Measurements from ENCODE around the gene OBP2A. TPM values are rescaled to one million over a fixed set of nuclear protein-coding genes. Genes with fewer than 3 reads are reported as not detected.
A peak's percentile ranks its signal among the peaks of the same experiment; 100 is the strongest.
"Not testable (repeated sequence)": the region's sequence is repeated elsewhere in the genome, so short reads cannot be mapped to it uniquely, and the experiment has no call there.

Gene OBP2A
- polyA plus RNA-seq, 3 donors: not detected

- H3K27ac ChIP-seq (ENCODE audit: low read depth in 1 of 2, low read length in 2 of 2); H3K4me1 ChIP-seq (ENCODE audit: control insufficient read depth in 1 of 2, insufficient read depth in 2 of 2, low read length in 2 of 2); H3K4me1 Mint-ChIP-seq; H3K36me3 ChIP-seq (replicated peaks in 1 of 2; ENCODE audit: control insufficient read depth in 1 of 2, insufficient read depth in 2 of 2, low read length in 2 of 2); H3K36me3 Mint-ChIP-seq; H3K9me3 ChIP-seq (replicated peaks in 1 of 2; ENCODE audit: control insufficient read depth in 1 of 2, insufficient read depth in 1 of 2, low read length in 2 of 2); H2AFZ ChIP-seq (ENCODE audit: insufficient read depth, low read depth, low read length, poor library complexity, severe bottlenecking); H3K79me2 ChIP-seq (ENCODE audit: insufficient read depth, low read length); DNase-seq; intact Hi-C loops (cut with micrococcal nuclease); H3K27ac Mint-ChIP-seq; H4K20me1 ChIP-seq (ENCODE audit: insufficient read depth, low read length); H3K9ac ChIP-seq (ENCODE audit: insufficient read depth, low read length, poor library complexity, severe bottlenecking); H3K9me3 Mint-ChIP-seq; H3K27me3 ChIP-seq (ENCODE audit: control insufficient read depth in 2 of 2, insufficient read depth in 2 of 2, low read length in 2 of 2); H3K4me2 ChIP-seq (replicated peaks; ENCODE audit: extremely low read depth, low read length, poor library complexity, severe bottlenecking); H3K4me3 ChIP-seq (replicated peaks in 1 of 3; ENCODE audit: low read depth in 2 of 3, low read length in 3 of 3): not testable (repeated sequence)
- WGBS (ENCODE audit: insufficient coverage): 88% methylated on average over 4 of the region's 4 CpGs
- peak overlapping the region in 1 of 2 donors; percentile 40 for H3K4me3 Mint-ChIP-seq
- H3K27me3 Mint-ChIP-seq (ENCODE audit: low read depth in 3 of 3): peaks cover 4 to 26% (median 11%) of the 10 kb centered on the region in 3 donors
Observed at GRCh38 chr9:135534826-135535225, 11.1 kb upstream of the OBP2A start.

DNA sequence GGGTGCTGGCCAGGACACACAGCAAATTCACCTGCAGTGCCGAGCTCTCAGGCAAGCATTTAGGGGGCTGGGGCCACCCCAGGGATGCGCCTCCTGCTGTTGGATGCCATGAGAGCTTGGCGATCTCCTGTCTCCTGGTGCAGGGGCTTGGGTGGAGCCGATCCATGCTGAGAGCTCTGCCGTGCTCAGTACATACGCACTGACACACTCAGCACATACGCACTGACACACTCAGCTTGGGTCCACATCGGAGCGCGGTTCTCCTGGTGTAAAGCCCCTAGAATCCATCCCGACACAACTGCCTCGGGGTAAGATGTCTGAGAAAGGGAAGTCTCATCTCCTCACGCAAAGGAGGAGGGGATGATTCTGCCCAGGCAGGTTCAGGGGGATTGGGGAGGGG, 10.3 kb upstream of the OBP2A start:
- intact Hi-C loops (cut with micrococcal nuclease); H3K4me1 ChIP-seq (ENCODE audit: control insufficient read depth in 1 of 2, insufficient read depth in 2 of 2, low read length in 2 of 2); H3K27me3 ChIP-seq (ENCODE audit: control insufficient read depth in 2 of 2, insufficient read depth in 2 of 2, low read length in 2 of 2); H4K20me1 ChIP-seq (ENCODE audit: insufficient read depth, low read length); H3K79me2 ChIP-seq (ENCODE audit: insufficient read depth, low read length); H2AFZ ChIP-seq (ENCODE audit: insufficient read depth, low read depth, low read length, poor library complexity, severe bottlenecking); H3K9me3 Mint-ChIP-seq; H3K4me3 Mint-ChIP-seq; H3K4me2 ChIP-seq (replicated peaks; ENCODE audit: extremely low read depth, low read length, poor library complexity, severe bottlenecking); DNase-seq; H3K36me3 Mint-ChIP-seq; H3K4me3 ChIP-seq (replicated peaks in 1 of 3; ENCODE audit: low read depth in 2 of 3, low read length in 3 of 3); H3K27ac ChIP-seq (ENCODE audit: low read depth in 1 of 2, low read length in 2 of 2); H3K9ac ChIP-seq (ENCODE audit: insufficient read depth, low read length, poor library complexity, severe bottlenecking); H3K9me3 ChIP-seq (replicated peaks in 1 of 2; ENCODE audit: control insufficient read depth in 1 of 2, insufficient read depth in 1 of 2, low read length in 2 of 2); H3K36me3 ChIP-seq (replicated peaks in 1 of 2; ENCODE audit: control insufficient read depth in 1 of 2, insufficient read depth in 2 of 2, low read length in 2 of 2); H3K4me1 Mint-ChIP-seq; H3K27ac Mint-ChIP-seq: not testable (repeated sequence)
- peaks cover 4 to 26% (median 13%) of the 10 kb centered on the region in 3 donors for H3K27me3 Mint-ChIP-seq (ENCODE audit: low read depth in 3 of 3)
- WGBS (ENCODE audit: insufficient coverage): 93% methylated on average over 3 of the region's 13 CpGs

DNA sequence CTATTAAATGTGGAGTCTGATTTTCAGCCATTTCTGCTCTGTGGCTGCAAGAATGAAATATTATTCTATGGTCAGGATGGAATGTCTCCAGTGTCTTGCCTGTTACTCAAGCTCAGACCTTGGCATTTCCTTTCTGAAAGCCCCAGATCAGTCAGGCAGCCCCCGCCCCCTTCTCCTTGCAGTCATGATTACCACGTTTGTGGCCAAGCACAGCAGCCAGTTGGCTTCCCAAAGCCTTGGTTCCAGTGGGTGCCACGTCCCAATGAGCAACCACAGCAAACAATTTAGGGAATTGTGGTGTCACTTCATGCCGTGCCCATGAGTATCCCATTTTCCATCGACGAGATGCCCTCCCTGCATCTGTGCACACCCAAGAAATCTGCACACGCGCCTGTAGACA, 9.7 kb upstream of the OBP2A start:
- Histone ChIP-seq H3K9me3 (replicated peaks in 1 of 2; ENCODE audit: control insufficient read depth in 1 of 2, insufficient read depth in 1 of 2, low read length in 2 of 2) (no peaks in the 10 kb centered on the region), H3K36me3 (replicated peaks in 1 of 2; ENCODE audit: control insufficient read depth in 1 of 2, insufficient read depth in 2 of 2, low read length in 2 of 2) (no peaks in the 10 kb centered on the region), H3K4me2 (replicated peaks; ENCODE audit: extremely low read depth, low read length, poor library complexity, severe bottlenecking) (no peak overlapping the region), H3K79me2 (ENCODE audit: insufficient read depth, low read length) (no peaks in the 10 kb centered on the region), H3K9ac (ENCODE audit: insufficient read depth, low read length, poor library complexity, severe bottlenecking) (no peak overlapping the region), H3K4me3 (replicated peaks in 1 of 3; ENCODE audit: low read depth in 2 of 3, low read length in 3 of 3) (no peak overlapping the region), H2AFZ (ENCODE audit: insufficient read depth, low read depth, low read length, poor library complexity, severe bottlenecking) (no peak overlapping the region), H3K27ac (ENCODE audit: low read depth in 1 of 2, low read length in 2 of 2) (no peak overlapping the region), H3K27me3 (ENCODE audit: control insufficient read depth in 2 of 2, insufficient read depth in 2 of 2, low read length in 2 of 2) (peaks cover 0 to 3% of the 10 kb centered on the region in 2 donors), H3K4me1 (ENCODE audit: control insufficient read depth in 1 of 2, insufficient read depth in 2 of 2, low read length in 2 of 2) (no peaks in the 10 kb centered on the region), H4K20me1 (ENCODE audit: insufficient read depth, low read length) (no peaks in the 10 kb centered on the region)
- TF ChIP-seq CTCF (IDR thresholded peaks at IDR 0.05): no peak
- H3K27ac Mint-ChIP-seq: no peak overlapping the region
- H3K27me3 Mint-ChIP-seq (ENCODE audit: low read depth in 3 of 3): peaks cover 4 to 26% (median 11%) of the 10 kb centered on the region in 3 donors
- H3K36me3 Mint-ChIP-seq: no peaks in the 10 kb centered on the region
- WGBS (ENCODE audit: insufficient coverage): 66% methylated on average over 7 of the region's 8 CpGs
- no peak overlapping the region for H3K4me3 Mint-ChIP-seq
- H3K4me1 Mint-ChIP-seq: no peaks in the 10 kb centered on the region
- DNase-seq: no peak
- H3K9me3 Mint-ChIP-seq: peaks cover 0 to 2% (median 0%) of the 10 kb centered on the region in 7 donors
- intact Hi-C loops (cut with micrococcal nuclease): no loop called here

DNA sequence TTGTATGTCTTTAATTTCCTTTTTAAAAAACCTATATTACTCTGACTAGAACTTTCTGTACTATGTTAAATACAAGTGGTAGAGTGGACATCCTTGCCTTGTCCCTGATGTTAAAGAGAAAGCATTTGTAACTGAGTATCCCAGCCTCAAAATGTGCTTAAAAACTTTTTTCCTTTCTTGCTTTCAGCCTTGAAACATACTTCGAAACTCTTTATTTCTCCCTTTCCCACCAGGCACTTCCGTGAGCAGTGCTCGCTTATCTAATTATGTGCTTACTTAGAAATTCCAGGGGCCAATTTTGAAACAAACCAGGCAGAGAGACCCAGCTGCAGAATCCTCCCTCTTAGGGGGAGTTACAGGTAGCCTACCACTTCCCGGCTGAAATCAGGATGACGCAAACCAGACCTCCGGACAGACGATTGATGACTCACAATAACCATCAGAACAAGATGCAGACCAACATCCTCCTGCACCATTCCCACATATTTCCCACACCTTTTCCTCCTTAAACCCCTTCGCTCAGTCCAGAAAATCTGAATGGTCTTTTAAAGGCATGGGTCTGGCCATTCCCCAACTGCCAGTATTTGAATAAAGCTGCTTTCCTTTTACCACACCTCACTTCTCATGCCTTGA, 2.5 kb upstream of the OBP2A start:
- H3K4me2 ChIP-seq (replicated peaks; ENCODE audit: extremely low read depth, low read length, poor library complexity, severe bottlenecking); H3K9ac ChIP-seq (ENCODE audit: insufficient read depth, low read length, poor library complexity, severe bottlenecking); H4K20me1 ChIP-seq (ENCODE audit: insufficient read depth, low read length); H3K4me3 ChIP-seq (replicated peaks in 1 of 3; ENCODE audit: low read depth in 2 of 3, low read length in 3 of 3); H3K9me3 ChIP-seq (replicated peaks in 1 of 2; ENCODE audit: control insufficient read depth in 1 of 2, insufficient read depth in 1 of 2, low read length in 2 of 2); H3K36me3 Mint-ChIP-seq; intact Hi-C loops (cut with micrococcal nuclease); H3K27ac ChIP-seq (ENCODE audit: low read depth in 1 of 2, low read length in 2 of 2); DNase-seq; H3K79me2 ChIP-seq (ENCODE audit: insufficient read depth, low read length); H3K4me1 ChIP-seq (ENCODE audit: control insufficient read depth in 1 of 2, insufficient read depth in 2 of 2, low read length in 2 of 2); H3K4me1 Mint-ChIP-seq; H3K27me3 ChIP-seq (ENCODE audit: control insufficient read depth in 2 of 2, insufficient read depth in 2 of 2, low read length in 2 of 2); H3K36me3 ChIP-seq (replicated peaks in 1 of 2; ENCODE audit: control insufficient read depth in 1 of 2, insufficient read depth in 2 of 2, low read length in 2 of 2); H2AFZ ChIP-seq (ENCODE audit: insufficient read depth, low read depth, low read length, poor library complexity, severe bottlenecking): not testable (repeated sequence)
- Mint-ChIP-seq H3K9me3 (peaks cover 0 to 16% (median 3%) of the 10 kb centered on the region in 7 donors), H3K27me3 (ENCODE audit: low read depth in 3 of 3) (peaks cover 2 to 10% (median 6%) of the 10 kb centered on the region in 3 donors), H3K4me3 (peak overlapping the region in 1 of 2 donors; percentile 39), H3K27ac (peak overlapping the region in 1 of 7 donors; percentile 28)
- WGBS (ENCODE audit: insufficient coverage): 72% methylated on average over 4 of the region's 8 CpGs
